ENCODE data around the gene ACBD6. TPM values are rescaled to one million over a fixed set of nuclear protein-coding genes. Genes with fewer than 3 reads are reported as not detected.

Gene ACBD6
- total RNA-seq, 1 donor from 2014 or later: 49.1 TPM

DNA sequence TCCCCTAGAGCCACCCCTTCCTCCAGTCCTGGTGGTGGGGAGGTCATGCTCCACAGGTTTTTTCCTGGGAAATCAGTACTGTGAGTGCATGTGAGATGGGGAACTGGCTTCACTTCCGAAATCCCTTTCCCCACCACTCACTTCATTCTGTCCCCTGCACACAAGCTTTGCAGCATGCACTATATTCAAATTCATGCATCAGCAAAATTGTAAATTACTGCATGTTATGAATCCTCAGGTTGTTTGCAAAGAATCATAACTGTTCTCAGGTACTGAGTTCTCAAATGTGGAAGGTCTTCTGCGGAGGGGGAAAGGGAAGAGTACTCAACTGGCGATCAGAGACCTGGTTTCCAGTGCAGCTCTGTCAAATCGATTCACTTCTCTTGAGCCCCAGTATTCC, 230.0 kb downstream of the ACBD6 start:
- Mint-ChIP-seq H3K36me3 (peaks cover 18% of the 10 kb centered on the region), H3K9me3 (no peaks in the 10 kb centered on the region), H3K4me1 (ENCODE audit: unreplicated experiment) (peaks cover 21% of the 10 kb centered on the region), H3K4me3 (no peak overlapping the region), H3K27me3 (no peaks in the 10 kb centered on the region), H3K27ac (no peak overlapping the region)
- TF ChIP-seq, protein P1, sequence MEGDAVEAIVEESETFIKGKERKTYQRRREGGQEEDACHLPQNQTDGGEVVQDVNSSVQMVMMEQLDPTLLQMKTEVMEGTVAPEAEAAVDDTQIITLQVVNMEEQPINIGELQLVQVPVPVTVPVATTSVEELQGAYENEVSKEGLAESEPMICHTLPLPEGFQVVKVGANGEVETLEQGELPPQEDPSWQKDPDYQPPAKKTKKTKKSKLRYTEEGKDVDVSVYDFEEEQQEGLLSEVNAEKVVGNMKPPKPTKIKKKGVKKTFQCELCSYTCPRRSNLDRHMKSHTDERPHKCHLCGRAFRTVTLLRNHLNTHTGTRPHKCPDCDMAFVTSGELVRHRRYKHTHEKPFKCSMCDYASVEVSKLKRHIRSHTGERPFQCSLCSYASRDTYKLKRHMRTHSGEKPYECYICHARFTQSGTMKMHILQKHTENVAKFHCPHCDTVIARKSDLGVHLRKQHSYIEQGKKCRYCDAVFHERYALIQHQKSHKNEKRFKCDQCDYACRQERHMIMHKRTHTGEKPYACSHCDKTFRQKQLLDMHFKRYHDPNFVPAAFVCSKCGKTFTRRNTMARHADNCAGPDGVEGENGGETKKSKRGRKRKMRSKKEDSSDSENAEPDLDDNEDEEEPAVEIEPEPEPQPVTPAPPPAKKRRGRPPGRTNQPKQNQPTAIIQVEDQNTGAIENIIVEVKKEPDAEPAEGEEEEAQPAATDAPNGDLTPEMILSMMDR (conservative IDR thresholded peaks at IDR 0.05): no peak
- no peak for DNase-seq (ENCODE audit: extremely low spot score, unreplicated experiment)

DNA sequence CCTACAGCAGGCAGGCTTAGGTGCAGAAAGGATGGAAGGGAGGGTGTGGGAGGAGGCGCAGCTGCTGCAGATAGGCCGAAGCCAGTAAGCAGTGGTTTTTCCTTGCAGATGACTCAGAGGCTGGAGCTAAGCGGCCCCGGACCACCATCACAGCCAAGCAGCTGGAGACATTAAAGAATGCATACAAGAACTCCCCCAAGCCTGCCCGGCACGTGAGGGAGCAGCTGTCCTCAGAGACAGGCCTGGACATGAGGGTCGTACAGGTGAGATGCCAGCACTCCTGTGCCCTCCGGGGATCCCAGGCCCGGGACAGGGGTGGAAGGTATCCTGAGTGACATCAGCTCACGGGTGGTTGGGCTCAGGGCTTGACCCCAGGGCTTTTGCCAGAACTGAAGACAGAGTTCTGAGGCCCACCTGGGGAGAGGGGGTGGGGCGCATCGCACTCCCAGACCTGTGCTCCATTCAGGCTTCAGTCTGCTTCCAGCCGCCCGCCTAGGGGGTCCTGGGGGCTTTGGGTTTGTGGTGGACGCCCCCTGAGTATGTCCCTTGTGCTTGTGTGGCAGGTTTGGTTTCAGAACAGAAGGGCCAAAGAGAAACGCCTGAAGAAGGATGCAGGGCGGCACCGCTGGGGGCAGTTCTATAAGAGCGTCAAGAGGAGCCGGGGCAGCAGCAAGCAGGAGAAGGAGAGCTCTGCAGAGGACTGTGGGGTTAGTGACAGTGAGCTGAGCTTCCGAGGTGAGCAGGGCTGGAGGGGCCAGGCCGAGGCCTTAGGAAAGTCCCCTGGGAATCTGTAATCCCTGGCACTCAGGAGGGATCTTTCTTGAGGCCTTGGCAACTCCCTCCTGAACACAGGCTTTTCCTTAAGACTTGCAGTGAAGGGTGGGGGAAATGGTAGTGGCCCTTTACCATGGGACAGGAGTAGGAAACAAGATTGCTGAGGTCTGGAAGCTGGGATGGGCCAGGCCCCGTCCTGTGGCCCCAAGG, 230.8 kb downstream of the ACBD6 start:
- no peak for DNase-seq (ENCODE audit: extremely low spot score, unreplicated experiment)
- TF ChIP-seq, protein P1 (conservative IDR thresholded peaks at IDR 0.05): no peak
- no peak overlapping the region for H3K27ac Mint-ChIP-seq

DNA sequence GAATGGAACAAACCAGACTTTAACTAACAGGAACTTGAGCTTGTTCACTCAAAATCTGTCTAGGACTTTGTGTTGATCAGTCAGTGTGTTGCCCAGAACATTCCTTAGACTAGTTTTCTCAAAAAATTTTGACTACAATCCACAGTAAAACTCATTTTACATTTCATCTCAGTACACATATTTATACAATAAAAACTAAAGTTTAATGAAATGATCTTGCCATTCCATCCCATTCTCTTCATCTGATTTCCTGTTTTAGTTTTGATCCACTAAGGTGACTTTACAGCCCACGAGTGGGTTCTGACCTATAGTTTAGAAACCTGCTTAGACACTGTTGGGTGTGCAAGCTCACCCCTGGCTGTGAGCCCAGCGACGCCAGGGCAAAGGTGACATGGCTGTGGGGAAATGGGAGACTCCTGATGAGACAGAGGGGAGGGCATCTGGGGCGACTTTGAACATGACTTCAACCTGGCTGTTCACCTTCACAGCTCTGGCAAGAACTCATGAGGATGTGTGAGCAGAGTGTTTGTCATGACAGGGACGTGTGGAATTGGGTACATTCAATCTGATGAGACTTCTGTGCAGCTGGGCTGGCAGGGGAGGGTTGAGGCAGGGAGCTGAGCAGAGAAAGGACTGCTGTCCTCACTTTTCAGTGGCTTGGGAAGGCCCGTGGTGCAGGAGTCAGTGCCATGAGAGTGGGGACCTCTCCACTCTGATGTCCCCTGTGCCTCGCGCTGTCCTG, 231.7 kb downstream of the ACBD6 start:
- H3K4me1 Mint-ChIP-seq (ENCODE audit: unreplicated experiment): peaks cover 23% of the 10 kb centered on the region
- no peaks in the 10 kb centered on the region for H3K9me3 Mint-ChIP-seq
- no peaks in the 10 kb centered on the region for H3K27me3 Mint-ChIP-seq
- peaks cover 18% of the 10 kb centered on the region for H3K36me3 Mint-ChIP-seq
- peak overlapping the region; percentile 50 for H3K27ac Mint-ChIP-seq
- no peak for DNase-seq (ENCODE audit: extremely low spot score, unreplicated experiment)
- H3K4me3 Mint-ChIP-seq: no peak overlapping the region
- TF ChIP-seq, protein P1 (conservative IDR thresholded peaks at IDR 0.05): no peak

More for the DNA sequence above, 230.8 kb downstream of the ACBD6 start:
- Mint-ChIP-seq H3K27me3 (no peaks in the 10 kb centered on the region), H3K4me3 (no peak overlapping the region), H3K9me3 (no peaks in the 10 kb centered on the region), H3K36me3 (peaks cover 18% of the 10 kb centered on the region), H3K4me1 (ENCODE audit: unreplicated experiment) (peaks cover 21% of the 10 kb centered on the region)

DNA sequence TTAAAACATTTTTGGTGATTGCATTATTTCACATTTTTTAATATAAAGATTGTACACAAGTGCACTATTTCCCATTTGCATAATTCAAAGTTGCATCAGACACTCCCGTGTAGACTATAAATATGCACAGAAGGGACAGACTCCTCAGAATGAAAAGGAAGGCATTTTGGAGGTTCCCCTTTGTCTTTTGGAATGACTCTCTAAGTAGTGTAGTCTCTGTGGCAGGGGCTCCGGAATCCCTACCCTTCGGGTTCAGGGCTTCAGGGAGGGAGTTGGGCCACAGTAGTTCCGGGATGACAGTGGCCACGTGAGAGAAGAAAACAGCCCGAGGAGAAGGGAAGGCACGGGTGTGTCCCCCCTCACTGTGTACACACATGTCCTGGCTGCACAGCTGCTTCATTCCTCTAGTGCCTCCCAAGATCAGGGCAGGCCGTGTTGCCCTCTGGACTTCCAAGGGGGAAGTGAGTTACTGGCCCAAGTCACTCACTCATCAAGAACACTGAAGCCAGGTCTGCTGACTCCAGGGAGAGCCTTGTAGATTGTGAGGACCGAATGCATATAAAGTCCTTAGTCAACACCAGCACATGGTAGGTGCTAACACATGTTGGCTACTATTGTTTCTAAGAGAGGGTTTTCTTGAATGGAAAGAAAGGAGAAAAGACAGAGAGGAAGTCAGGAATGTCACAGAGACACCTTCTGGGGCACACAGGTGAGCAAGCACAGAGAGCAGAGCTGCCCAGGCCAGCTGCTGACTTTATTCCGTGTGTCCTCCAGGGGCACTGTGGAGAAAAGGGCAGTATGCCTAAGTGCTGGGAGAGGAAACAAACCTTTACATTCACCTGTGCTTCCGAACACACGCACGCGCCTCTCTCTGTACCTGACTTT, 232.5 kb downstream of the ACBD6 start:
- peaks cover 30% of the 10 kb centered on the region for H3K4me1 Mint-ChIP-seq (ENCODE audit: unreplicated experiment)
- DNase-seq (ENCODE audit: extremely low spot score, unreplicated experiment): no peak
- H3K36me3 Mint-ChIP-seq: peaks cover 14% of the 10 kb centered on the region
- H3K27me3 Mint-ChIP-seq: peaks cover 5% of the 10 kb centered on the region
- TF ChIP-seq, protein P1 (conservative IDR thresholded peaks at IDR 0.05): no peak
- H3K9me3 Mint-ChIP-seq: no peaks in the 10 kb centered on the region
- H3K4me3 Mint-ChIP-seq: no peak overlapping the region
- peak overlapping the region; percentile 40 for H3K27ac Mint-ChIP-seq

DNA sequence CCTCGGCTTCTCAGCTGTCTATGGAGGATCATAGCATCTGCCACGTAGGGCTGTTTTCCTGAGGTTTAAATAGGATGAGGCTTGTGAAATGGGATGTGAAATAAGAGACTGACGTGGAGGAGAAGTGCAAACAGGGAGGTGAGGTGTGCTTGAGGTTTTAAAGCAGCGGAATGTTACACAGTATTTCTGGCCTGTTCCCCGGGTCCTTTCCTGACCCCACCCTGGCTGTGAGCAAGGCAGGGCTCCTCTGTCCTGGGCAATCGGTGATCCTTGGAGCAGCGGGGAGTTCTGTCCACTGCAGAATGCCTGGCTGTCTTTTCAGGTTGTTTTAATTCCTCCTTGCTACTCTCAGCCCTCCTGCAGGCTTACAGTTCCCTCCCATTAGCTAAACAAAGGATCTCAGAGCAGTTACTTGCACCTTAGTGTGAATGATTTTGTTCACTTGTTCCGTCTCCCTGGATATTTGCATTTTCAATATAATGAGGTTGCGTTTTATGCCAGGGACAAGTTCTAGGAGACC, 233.8 kb downstream of the ACBD6 start:
- peaks cover 9% of the 10 kb centered on the region for H3K36me3 Mint-ChIP-seq
- no peaks in the 10 kb centered on the region for H3K9me3 Mint-ChIP-seq
- DNase-seq (ENCODE audit: extremely low spot score, unreplicated experiment): no peak
- TF ChIP-seq, protein P1 (conservative IDR thresholded peaks at IDR 0.05): no peak
- H3K27me3 Mint-ChIP-seq: peaks cover 5% of the 10 kb centered on the region
- H3K4me1 Mint-ChIP-seq (ENCODE audit: unreplicated experiment): peaks cover 30% of the 10 kb centered on the region
- peak overlapping the region; percentile 38 for H3K27ac Mint-ChIP-seq
- no peak overlapping the region for H3K4me3 Mint-ChIP-seq

All from type B pancreatic cell (in vitro differentiated cells).